Ishikawa (cell line): ENCODE data around the gene CD8B2.

ENCODE experiments used
- CEBPB ChIP-seq: IDR thresholded peaks from 2 replicates; pipeline ENCODE4 v1.6.1; 2012
- CREB1 ChIP-seq: IDR thresholded peaks from 2 replicates; pipeline ENCODE4 v1.6.1; 2012; ENCODE audit warnings: low read depth
- EGR1 ChIP-seq: IDR thresholded peaks from 2 replicates; pipeline ENCODE4 v1.6.1; 2012
- EP300 ChIP-seq: IDR thresholded peaks from 2 replicates; pipeline ENCODE4 v1.6.1; 2012; ENCODE audit warnings: borderline replicate concordance
- FOXM1 ChIP-seq: IDR thresholded peaks from 2 replicates; pipeline ENCODE4 v1.6.1; 2012; ENCODE audit warnings: low read depth, borderline replicate concordance
- MAX ChIP-seq: IDR thresholded peaks from 2 replicates; pipeline ENCODE4 v1.6.1; 2012
- NFIC ChIP-seq: IDR thresholded peaks from 2 replicates; pipeline ENCODE4 v1.6.1; 2012
- RAD21 ChIP-seq: IDR thresholded peaks from 2 replicates; pipeline ENCODE4 v1.6.1; 2012; ENCODE audit warnings: low read depth
- TAF1 ChIP-seq: IDR thresholded peaks from 2 replicates; pipeline ENCODE4 v1.6.1; 2012; ENCODE audit warnings: low read depth, mild to moderate bottlenecking
- TCF12 ChIP-seq: IDR thresholded peaks from 2 replicates; pipeline ENCODE4 v1.6.1; 2012; ENCODE audit warnings: low read depth
- TEAD4 ChIP-seq: IDR thresholded peaks from 2 replicates; pipeline ENCODE4 v1.6.1; 2012
- USF1 ChIP-seq: IDR thresholded peaks from 2 replicates; pipeline ENCODE4 v1.6.1; 2012
- YY1 ChIP-seq: IDR thresholded peaks from 2 replicates; pipeline ENCODE4 v1.6.1; 2012; ENCODE audit warnings: low read depth
- ZBTB7A ChIP-seq: IDR thresholded peaks from 2 replicates; pipeline ENCODE4 v1.6.1; 2012; ENCODE audit warnings: low read depth
- TF ChIP-seq, protein P1 (sequence below): IDR thresholded peaks from 2 replicates; pipeline ENCODE4 v1.6.1; 2012; ENCODE audit warnings: low read depth, mild to moderate bottlenecking

The CD8B2 gene

GRCh38 chr2:106537791-106538191 is 50.6 kb downstream of the CD8B2 start:
- TF ChIP-seq TCF12 (no peak), EP300 (no peak), EGR1 (no peak), FOXM1 (no peak), RAD21 (no peak), MAX (no peak), CEBPB (no peak), TEAD4 (no peak), ZBTB7A (no peak)
- TF ChIP-seq, protein P1, sequence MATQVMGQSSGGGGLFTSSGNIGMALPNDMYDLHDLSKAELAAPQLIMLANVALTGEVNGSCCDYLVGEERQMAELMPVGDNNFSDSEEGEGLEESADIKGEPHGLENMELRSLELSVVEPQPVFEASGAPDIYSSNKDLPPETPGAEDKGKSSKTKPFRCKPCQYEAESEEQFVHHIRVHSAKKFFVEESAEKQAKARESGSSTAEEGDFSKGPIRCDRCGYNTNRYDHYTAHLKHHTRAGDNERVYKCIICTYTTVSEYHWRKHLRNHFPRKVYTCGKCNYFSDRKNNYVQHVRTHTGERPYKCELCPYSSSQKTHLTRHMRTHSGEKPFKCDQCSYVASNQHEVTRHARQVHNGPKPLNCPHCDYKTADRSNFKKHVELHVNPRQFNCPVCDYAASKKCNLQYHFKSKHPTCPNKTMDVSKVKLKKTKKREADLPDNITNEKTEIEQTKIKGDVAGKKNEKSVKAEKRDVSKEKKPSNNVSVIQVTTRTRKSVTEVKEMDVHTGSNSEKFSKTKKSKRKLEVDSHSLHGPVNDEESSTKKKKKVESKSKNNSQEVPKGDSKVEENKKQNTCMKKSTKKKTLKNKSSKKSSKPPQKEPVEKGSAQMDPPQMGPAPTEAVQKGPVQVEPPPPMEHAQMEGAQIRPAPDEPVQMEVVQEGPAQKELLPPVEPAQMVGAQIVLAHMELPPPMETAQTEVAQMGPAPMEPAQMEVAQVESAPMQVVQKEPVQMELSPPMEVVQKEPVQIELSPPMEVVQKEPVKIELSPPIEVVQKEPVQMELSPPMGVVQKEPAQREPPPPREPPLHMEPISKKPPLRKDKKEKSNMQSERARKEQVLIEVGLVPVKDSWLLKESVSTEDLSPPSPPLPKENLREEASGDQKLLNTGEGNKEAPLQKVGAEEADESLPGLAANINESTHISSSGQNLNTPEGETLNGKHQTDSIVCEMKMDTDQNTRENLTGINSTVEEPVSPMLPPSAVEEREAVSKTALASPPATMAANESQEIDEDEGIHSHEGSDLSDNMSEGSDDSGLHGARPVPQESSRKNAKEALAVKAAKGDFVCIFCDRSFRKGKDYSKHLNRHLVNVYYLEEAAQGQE, result no peak

DNA sequence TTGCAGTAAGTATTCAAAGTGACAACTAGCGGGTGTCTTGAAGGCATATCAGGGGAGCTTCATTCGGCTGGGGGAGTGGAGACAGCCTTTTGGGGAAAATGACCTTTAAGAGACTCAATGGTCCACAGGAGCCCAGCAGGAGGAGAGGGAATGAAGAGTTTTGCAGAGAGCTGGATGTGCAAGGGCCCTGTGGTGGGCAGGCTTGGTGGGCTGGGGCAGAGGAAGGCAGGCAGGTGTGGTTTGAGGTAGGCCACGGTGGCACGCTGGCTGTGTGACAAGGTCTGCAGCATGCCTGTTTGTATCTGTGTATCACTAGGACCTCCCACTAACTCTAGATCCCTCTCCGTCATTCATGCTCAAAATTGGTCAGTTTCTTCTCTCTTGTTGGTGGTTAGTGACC is 53.7 kb downstream of the CD8B2 start:
- no peak for TF ChIP-seq RAD21
- TF ChIP-seq YY1, result no peak
- TF ChIP-seq, protein P1, result no peak
- no peak for TF ChIP-seq EP300
- no peak for TF ChIP-seq CREB1
- TF ChIP-seq TCF12, result no peak
- no peak for TF ChIP-seq EGR1
- TF ChIP-seq CEBPB, result no peak
- TF ChIP-seq ZBTB7A, result no peak
- no peak for TF ChIP-seq FOXM1
- TF ChIP-seq TAF1, result no peak
- no peak for TF ChIP-seq NFIC
- TF ChIP-seq TEAD4, result no peak
- TF ChIP-seq USF1, result no peak
- no peak for TF ChIP-seq MAX

DNA sequence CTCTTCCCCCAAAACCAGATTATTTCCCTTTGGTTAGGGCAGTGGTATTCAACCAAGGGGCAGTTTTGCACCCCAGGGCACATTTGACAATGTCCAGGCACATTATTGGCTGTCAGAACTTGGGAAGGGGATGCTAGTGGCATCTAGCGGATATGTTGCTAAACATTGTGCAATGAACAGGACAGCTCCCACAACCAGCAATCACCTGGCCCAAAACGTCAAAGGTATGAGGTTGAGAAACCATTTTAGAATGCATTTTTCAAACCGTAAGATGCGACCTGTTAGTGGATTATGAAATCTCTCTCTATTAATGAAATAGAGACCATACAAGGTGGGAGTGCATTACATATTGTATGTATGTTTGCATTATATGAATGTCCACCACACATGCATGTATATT is 54.2 kb downstream of the CD8B2 start:
- TF ChIP-seq TEAD4, result no peak
- TF ChIP-seq YY1, result no peak

- TF ChIP-seq MAX, result no peak
- TF ChIP-seq YY1, result 0 out of 2 replicates have a peak, but pooled peaks have one; percentile 20
- TF ChIP-seq RAD21, result peak; percentile 88
These were observed 55.7 kb downstream of the CD8B2 start for GRCh38 chr2:106542746-106543359.

- TF ChIP-seq EP300 (no peak), NFIC (no peak), MAX (no peak), CEBPB (no peak), EGR1 (no peak), RAD21 (no peak), USF1 (no peak), YY1 (no peak), TCF12 (no peak), FOXM1 (no peak), TEAD4 (no peak), ZBTB7A (no peak)
- TF ChIP-seq, protein P1, result no peak
These were observed 57.8 kb downstream of the CD8B2 start for GRCh38 chr2:106545007-106545406.
